Measurements from ENCODE around the gene NRP2. TPM values are rescaled to one million over a fixed set of nuclear protein-coding genes. Genes with fewer than 3 reads are reported as not detected.

Gene NRP2
- total RNA-seq, 1 experiment from 2014 or later, result 18.3 TPM

DNA sequence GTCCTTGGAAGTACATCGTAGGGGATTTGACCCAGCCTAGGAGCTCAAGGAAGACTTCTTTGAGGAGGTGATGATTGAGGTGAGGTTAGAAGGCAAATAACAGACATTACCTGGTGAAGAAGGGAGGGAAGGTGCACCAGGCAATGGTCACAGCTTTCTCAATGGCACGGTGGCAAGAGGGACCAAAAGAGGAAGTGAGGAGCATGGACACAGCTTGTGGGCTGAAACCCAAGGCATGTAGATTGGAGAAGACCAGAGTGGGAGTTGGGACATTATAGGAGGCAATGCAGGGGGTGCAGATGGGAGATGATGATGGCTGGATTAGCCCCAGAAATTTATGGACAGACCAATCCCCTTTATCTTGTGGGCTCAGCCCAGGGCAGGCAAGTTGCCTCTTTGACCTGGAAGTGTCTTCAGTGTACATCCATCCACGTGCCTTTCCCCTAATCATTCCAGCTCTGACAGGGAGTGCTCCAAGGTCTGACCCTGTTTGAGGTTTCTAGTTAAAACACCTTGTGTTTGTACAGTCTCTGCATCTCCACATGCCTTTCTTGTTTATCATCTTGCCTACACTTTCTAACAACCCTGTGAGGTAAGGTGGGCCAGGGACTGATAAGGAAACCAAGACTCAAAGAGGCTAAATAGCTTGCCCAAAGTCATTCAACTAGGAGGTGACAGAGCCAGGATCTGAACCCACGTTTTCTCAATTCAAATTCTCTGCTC lies 59.1 kb downstream of the NRP2 start:
- 0 out of 2 replicates have a peak, but pooled peaks cover 6% of the 10 kb centered on the region for H3K36me3 ChIP-seq (ENCODE audit: low read depth, low read length)
- ATAC-seq (no peak), DNase-seq (peak; percentile 37)
- no peak overlapping the region for H3K9ac ChIP-seq (ENCODE audit: low read length)
- H3K27me3 ChIP-seq (ENCODE audit: low read length), result no peaks in the 10 kb centered on the region
- H3K79me2 ChIP-seq (ENCODE audit: low read length), result no peaks in the 10 kb centered on the region
- H3K9me3 ChIP-seq (ENCODE audit: low read length), result no peaks in the 10 kb centered on the region
- no peak overlapping the region for H3K27ac ChIP-seq (ENCODE audit: low read length)
- ChIA-PET POLR2A (ENCODE audit: unreplicated experiment) (no interaction called here), CTCF (no interaction called here)
- no peak overlapping the region for H2AFZ ChIP-seq (ENCODE audit: low read length)
- BruUV-seq (replicated peaks), result no TSS peak
- H3F3A ChIP-seq (ENCODE audit: low read length, unreplicated experiment), result no peaks in the 10 kb centered on the region
- H3K4me2 ChIP-seq (ENCODE audit: low read length), result no peak overlapping the region
- no peaks in the 10 kb centered on the region for H3K9me2 ChIP-seq (replicated peaks; ENCODE audit: low read length)
- TF ChIP-seq EZH2 (IDR thresholded peaks at IDR 0.05; ENCODE audit: low read length, unreplicated experiment) (no peak), EZH2phosphoT487 (IDR thresholded peaks at IDR 0.05; ENCODE audit: borderline replicate concordance, low read length) (no peak)
- TF ChIP-seq, protein P1, sequence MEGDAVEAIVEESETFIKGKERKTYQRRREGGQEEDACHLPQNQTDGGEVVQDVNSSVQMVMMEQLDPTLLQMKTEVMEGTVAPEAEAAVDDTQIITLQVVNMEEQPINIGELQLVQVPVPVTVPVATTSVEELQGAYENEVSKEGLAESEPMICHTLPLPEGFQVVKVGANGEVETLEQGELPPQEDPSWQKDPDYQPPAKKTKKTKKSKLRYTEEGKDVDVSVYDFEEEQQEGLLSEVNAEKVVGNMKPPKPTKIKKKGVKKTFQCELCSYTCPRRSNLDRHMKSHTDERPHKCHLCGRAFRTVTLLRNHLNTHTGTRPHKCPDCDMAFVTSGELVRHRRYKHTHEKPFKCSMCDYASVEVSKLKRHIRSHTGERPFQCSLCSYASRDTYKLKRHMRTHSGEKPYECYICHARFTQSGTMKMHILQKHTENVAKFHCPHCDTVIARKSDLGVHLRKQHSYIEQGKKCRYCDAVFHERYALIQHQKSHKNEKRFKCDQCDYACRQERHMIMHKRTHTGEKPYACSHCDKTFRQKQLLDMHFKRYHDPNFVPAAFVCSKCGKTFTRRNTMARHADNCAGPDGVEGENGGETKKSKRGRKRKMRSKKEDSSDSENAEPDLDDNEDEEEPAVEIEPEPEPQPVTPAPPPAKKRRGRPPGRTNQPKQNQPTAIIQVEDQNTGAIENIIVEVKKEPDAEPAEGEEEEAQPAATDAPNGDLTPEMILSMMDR (conservative IDR thresholded peaks at IDR 0.05; ENCODE audit: low read depth, low read length), result no peak
- no peak overlapping the region for H3K4me3 ChIP-seq (ENCODE audit: low read length)
- intact Hi-C loops (cut with micrococcal nuclease), result no loop called here
- peaks cover 18% of the 10 kb centered on the region for H3K4me1 ChIP-seq (ENCODE audit: insufficient read depth, low read length)
- H4K20me1 ChIP-seq (ENCODE audit: low read length), result no peaks in the 10 kb centered on the region

DNA sequence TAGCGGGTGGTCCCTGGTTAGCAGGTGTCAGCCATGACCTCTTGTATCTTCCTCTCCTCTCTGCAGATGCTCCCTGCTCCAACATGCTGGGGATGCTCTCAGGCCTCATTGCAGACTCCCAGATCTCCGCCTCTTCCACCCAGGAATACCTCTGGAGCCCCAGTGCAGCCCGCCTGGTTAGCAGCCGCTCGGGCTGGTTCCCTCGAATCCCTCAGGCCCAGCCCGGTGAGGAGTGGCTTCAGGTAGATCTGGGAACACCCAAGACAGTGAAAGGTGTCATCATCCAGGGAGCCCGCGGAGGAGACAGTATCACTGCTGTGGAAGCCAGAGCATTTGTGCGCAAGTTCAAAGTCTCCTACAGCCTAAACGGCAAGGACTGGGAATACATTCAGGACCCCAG lies 60.8 kb downstream of the NRP2 start:
- no peak for DNase-seq
- no peak for ATAC-seq
- Histone ChIP-seq H4K20me1 (ENCODE audit: low read length) (no peaks in the 10 kb centered on the region), H3K36me3 (ENCODE audit: low read depth, low read length) (0 out of 2 replicates have a peak, but pooled peaks cover 6% of the 10 kb centered on the region), H3K27ac (ENCODE audit: low read length) (no peak overlapping the region), H3K9me2 (replicated peaks; ENCODE audit: low read length) (no peaks in the 10 kb centered on the region), H3K4me2 (ENCODE audit: low read length) (no peak overlapping the region), H3K4me3 (ENCODE audit: low read length) (no peak overlapping the region), H3K9ac (ENCODE audit: low read length) (no peak overlapping the region), H3K27me3 (ENCODE audit: low read length) (no peaks in the 10 kb centered on the region), H3K4me1 (ENCODE audit: insufficient read depth, low read length) (peaks cover 35% of the 10 kb centered on the region), H3K79me2 (ENCODE audit: low read length) (no peaks in the 10 kb centered on the region), H3K9me3 (ENCODE audit: low read length) (no peaks in the 10 kb centered on the region), H2AFZ (ENCODE audit: low read length) (no peak overlapping the region), H3F3A (ENCODE audit: low read length, unreplicated experiment) (no peaks in the 10 kb centered on the region)
- intact Hi-C loops (cut with micrococcal nuclease), result no loop called here
- CTCF ChIA-PET, result no interaction called here
- no peak for TF ChIP-seq EZH2 (IDR thresholded peaks at IDR 0.05; ENCODE audit: low read length, unreplicated experiment)
- TF ChIP-seq EZH2phosphoT487 (IDR thresholded peaks at IDR 0.05; ENCODE audit: borderline replicate concordance, low read length), result no peak
- TF ChIP-seq, protein P1 (conservative IDR thresholded peaks at IDR 0.05; ENCODE audit: low read depth, low read length), result no peak
- POLR2A ChIA-PET (ENCODE audit: unreplicated experiment), result no interaction called here
- no TSS peak for BruUV-seq (replicated peaks)

- Histone ChIP-seq H3K9ac (ENCODE audit: low read length) (no peak overlapping the region), H3K4me1 (ENCODE audit: insufficient read depth, low read length) (peaks cover 44% of the 10 kb centered on the region), H3K79me2 (ENCODE audit: low read length) (no peaks in the 10 kb centered on the region), H3K36me3 (ENCODE audit: low read depth, low read length) (0 out of 2 replicates have a peak, but pooled peaks cover 6% of the 10 kb centered on the region), H3K4me3 (ENCODE audit: low read length) (no peak overlapping the region), H4K20me1 (ENCODE audit: low read length) (no peaks in the 10 kb centered on the region), H3K9me3 (ENCODE audit: low read length) (no peaks in the 10 kb centered on the region), H3F3A (ENCODE audit: low read length, unreplicated experiment) (no peaks in the 10 kb centered on the region), H3K9me2 (replicated peaks; ENCODE audit: low read length) (no peaks in the 10 kb centered on the region), H2AFZ (ENCODE audit: low read length) (no peak overlapping the region), H3K4me2 (ENCODE audit: low read length) (no peak overlapping the region), H3K27ac (ENCODE audit: low read length) (no peak overlapping the region), H3K27me3 (ENCODE audit: low read length) (no peaks in the 10 kb centered on the region)
- POLR2A ChIA-PET (ENCODE audit: unreplicated experiment), result no interaction called here
- no TSS peak for BruUV-seq (replicated peaks)
- TF ChIP-seq EZH2 (IDR thresholded peaks at IDR 0.05; ENCODE audit: low read length, unreplicated experiment) (no peak), EZH2phosphoT487 (IDR thresholded peaks at IDR 0.05; ENCODE audit: borderline replicate concordance, low read length) (no peak)
- TF ChIP-seq, protein P1 (conservative IDR thresholded peaks at IDR 0.05; ENCODE audit: low read depth, low read length), result no peak
- ATAC-seq (no peak), DNase-seq (no peak)
- CTCF ChIA-PET, result no interaction called here
- intact Hi-C loops (cut with micrococcal nuclease), result no loop called here
Measured at GRCh38 chr2:205744074-205744591, 61.8 kb downstream of the NRP2 start.
